ENCODE data around the gene IQSEC2. TPM values are rescaled to one million over a fixed set of nuclear protein-coding genes. Genes with fewer than 3 reads are reported as not detected.

The IQSEC2 gene
- total and polyA plus RNA-seq, 9 of the 15 experiments (the other 6 are each of a cell fraction or from before 2014, with no cell fraction given): 2.7 to 41.8 (median 20.1) TPM

DNA sequence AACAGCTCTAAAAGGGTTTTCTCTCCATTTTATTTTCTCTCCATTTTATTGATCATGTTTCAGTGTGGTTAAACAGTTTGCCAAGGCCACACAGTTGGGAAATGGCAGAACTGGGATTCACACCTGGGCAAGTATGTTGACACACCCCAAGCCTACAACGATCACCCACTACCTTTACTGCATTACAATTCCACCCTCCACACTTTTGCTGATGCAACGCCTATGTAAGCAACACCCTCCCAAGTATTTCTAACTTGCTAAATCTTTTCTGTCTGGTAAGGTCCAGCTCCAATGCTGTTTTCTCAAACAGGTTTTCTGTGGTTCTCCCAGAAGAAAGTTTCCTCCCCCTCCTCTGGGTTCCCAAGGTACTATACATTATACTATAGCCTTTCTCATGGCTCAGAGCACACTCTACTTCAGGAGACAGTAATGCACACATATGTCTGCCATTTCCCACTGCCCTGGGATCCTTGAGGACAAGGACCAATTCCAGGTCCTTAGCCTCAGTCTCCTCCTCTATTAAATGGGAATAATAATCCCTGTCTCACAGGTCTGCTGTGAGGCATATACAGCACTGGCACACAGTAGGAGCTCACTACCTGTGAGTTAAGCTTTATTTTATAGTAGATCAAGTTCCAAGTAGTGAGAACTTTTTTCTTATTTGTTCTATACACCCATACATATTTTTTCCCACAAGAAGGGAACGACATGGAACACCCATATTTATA lies 27.9 kb downstream of the IQSEC2 start (continued):
- TF ChIP-seq, protein P1, sequence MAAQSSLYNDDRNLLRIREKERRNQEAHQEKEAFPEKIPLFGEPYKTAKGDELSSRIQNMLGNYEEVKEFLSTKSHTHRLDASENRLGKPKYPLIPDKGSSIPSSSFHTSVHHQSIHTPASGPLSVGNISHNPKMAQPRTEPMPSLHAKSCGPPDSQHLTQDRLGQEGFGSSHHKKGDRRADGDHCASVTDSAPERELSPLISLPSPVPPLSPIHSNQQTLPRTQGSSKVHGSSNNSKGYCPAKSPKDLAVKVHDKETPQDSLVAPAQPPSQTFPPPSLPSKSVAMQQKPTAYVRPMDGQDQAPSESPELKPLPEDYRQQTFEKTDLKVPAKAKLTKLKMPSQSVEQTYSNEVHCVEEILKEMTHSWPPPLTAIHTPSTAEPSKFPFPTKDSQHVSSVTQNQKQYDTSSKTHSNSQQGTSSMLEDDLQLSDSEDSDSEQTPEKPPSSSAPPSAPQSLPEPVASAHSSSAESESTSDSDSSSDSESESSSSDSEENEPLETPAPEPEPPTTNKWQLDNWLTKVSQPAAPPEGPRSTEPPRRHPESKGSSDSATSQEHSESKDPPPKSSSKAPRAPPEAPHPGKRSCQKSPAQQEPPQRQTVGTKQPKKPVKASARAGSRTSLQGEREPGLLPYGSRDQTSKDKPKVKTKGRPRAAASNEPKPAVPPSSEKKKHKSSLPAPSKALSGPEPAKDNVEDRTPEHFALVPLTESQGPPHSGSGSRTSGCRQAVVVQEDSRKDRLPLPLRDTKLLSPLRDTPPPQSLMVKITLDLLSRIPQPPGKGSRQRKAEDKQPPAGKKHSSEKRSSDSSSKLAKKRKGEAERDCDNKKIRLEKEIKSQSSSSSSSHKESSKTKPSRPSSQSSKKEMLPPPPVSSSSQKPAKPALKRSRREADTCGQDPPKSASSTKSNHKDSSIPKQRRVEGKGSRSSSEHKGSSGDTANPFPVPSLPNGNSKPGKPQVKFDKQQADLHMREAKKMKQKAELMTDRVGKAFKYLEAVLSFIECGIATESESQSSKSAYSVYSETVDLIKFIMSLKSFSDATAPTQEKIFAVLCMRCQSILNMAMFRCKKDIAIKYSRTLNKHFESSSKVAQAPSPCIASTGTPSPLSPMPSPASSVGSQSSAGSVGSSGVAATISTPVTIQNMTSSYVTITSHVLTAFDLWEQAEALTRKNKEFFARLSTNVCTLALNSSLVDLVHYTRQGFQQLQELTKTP (IDR thresholded peaks at IDR 0.05; ENCODE audit: low read depth in 1 of 2, partially characterized antibody in 2 of 2): peak in 1 of 2 experiments; percentile 56
- TF ChIP-seq HOXB6 (CRISPR knock-in tag; IDR thresholded peaks at IDR 0.05; ENCODE audit: borderline replicate concordance): no peak
- TF ChIP-seq FIP1L1 (IDR thresholded peaks at IDR 0.05; ENCODE audit: low read depth, low read length, poor library complexity, severe bottlenecking): no peak
- TF ChIP-seq, protein P2, sequence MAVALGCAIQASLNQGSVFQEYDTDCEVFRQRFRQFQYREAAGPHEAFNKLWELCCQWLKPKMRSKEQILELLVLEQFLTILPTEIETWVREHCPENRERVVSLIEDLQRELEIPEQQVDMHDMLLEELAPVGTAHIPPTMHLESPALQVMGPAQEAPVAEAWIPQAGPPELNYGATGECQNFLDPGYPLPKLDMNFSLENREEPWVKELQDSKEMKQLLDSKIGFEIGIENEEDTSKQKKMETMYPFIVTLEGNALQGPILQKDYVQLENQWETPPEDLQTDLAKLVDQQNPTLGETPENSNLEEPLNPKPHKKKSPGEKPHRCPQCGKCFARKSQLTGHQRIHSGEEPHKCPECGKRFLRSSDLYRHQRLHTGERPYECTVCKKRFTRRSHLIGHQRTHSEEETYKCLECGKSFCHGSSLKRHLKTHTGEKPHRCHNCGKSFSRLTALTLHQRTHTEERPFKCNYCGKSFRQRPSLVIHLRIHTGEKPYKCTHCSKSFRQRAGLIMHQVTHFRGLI (CRISPR knock-in tag; IDR thresholded peaks at IDR 0.05): no peak
- no peak for TF ChIP-seq UBTF (IDR thresholded peaks at IDR 0.05; ENCODE audit: borderline replicate concordance in 1 of 2, low read depth in 2 of 2, low read length in 2 of 2)
- no peak for TF ChIP-seq CHD1 (IDR thresholded peaks at IDR 0.05; ENCODE audit: low read length)
- TF ChIP-seq PBX2 (CRISPR knock-in tag; IDR thresholded peaks at IDR 0.05; ENCODE audit: low read depth): no peak
- no peak for TF ChIP-seq PBX2 (tag; conservative IDR thresholded peaks at IDR 0.05; ENCODE audit: low read depth)
- TF ChIP-seq ESRRA (IDR thresholded peaks at IDR 0.05; ENCODE audit: borderline replicate concordance, low read depth): no peak
- no peak for TF ChIP-seq MXD1 (CRISPR knock-in tag; IDR thresholded peaks at IDR 0.05; ENCODE audit: borderline replicate concordance, poor library complexity, severe bottlenecking)
- TF ChIP-seq ELK1 (CRISPR knock-in tag; IDR thresholded peaks at IDR 0.05): no peak
- TF ChIP-seq HMGN3 (IDR thresholded peaks at IDR 0.05; ENCODE audit: borderline replicate concordance, extremely low read depth, insufficient read length, low read depth, low read length): no peak

All from K562 (cell line).